ENCODE results near the gene PRSS12.
"Not testable (repeated sequence)": the region's sequence is repeated elsewhere in the genome, so short reads cannot be mapped to it uniquely, and the experiment has no call there.

DNA sequence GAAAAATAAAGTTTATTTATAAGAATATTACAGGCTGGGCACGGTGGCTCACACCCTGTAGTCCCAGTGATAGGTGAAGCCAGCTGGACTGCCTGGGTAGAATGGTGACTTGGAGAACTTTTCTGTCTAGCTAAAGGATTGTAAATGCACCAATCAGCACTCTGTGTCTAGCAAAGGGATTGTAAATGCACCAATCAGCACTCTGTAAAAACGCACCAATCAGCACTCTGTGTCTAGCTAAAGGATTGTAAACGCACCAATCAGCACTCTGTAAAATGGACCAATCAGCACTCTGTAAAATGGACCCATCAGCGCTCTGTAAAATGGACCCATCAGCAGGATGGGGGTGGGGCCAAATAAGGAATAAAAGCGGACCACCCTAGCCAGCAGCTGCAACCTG is 39.7 kb upstream of the PRSS12 start:
- TF ChIP-seq, protein P1, sequence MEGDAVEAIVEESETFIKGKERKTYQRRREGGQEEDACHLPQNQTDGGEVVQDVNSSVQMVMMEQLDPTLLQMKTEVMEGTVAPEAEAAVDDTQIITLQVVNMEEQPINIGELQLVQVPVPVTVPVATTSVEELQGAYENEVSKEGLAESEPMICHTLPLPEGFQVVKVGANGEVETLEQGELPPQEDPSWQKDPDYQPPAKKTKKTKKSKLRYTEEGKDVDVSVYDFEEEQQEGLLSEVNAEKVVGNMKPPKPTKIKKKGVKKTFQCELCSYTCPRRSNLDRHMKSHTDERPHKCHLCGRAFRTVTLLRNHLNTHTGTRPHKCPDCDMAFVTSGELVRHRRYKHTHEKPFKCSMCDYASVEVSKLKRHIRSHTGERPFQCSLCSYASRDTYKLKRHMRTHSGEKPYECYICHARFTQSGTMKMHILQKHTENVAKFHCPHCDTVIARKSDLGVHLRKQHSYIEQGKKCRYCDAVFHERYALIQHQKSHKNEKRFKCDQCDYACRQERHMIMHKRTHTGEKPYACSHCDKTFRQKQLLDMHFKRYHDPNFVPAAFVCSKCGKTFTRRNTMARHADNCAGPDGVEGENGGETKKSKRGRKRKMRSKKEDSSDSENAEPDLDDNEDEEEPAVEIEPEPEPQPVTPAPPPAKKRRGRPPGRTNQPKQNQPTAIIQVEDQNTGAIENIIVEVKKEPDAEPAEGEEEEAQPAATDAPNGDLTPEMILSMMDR (conservative IDR thresholded peaks at IDR 0.05; ENCODE audit: low read length): not testable (repeated sequence)
- not testable (repeated sequence) for TF ChIP-seq EZH2phosphoT487 (IDR thresholded peaks at IDR 0.05; ENCODE audit: borderline replicate concordance, low read depth, low read length)
